Lower leg skin (tissue), 3 donors: ENCODE results near the gene ATP2B2.

ENCODE experiments used
- POLR2A ChIP-seq, 2 donors: fragments of 450-650 bp; IDR thresholded peaks; one replicate each; pipeline ENCODE4 v1.6.1; 2016 to 2017; ENCODE audit warnings: antibody characterized with exemption in 2 of 2, mild to moderate bottlenecking in 1 of 2, moderate library complexity in 1 of 2
- TF ChIP-seq, protein P1 (sequence below), 3 donors: fragments of 450-650 bp; IDR thresholded peaks; one replicate each; pipeline ENCODE4 v1.5.1; 2016; ENCODE audit warnings: antibody characterized with exemption in 3 of 3, mild to moderate bottlenecking in 3 of 3, moderate library complexity in 2 of 3

DNA sequence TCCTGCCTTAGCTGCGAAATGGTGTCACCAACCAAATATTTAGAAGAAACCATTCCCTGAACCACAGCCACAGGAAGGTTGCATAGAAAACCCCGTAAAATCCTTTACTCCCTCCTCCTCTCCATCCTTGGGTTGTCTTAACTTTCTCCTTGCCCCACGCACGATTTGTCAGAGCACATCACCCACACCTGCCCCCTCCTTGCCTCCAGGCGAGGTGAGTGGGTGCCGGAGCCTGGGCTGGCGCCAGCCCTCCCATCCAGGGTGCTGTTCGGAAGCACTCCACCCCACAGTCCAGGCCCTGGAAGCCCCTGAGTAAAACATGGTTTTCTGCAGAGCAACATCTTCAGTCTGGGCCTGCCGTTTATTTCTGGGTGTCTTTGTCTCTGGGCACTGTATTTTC is 216.3 kb downstream of the ATP2B2 start:
- TF ChIP-seq, protein P1, sequence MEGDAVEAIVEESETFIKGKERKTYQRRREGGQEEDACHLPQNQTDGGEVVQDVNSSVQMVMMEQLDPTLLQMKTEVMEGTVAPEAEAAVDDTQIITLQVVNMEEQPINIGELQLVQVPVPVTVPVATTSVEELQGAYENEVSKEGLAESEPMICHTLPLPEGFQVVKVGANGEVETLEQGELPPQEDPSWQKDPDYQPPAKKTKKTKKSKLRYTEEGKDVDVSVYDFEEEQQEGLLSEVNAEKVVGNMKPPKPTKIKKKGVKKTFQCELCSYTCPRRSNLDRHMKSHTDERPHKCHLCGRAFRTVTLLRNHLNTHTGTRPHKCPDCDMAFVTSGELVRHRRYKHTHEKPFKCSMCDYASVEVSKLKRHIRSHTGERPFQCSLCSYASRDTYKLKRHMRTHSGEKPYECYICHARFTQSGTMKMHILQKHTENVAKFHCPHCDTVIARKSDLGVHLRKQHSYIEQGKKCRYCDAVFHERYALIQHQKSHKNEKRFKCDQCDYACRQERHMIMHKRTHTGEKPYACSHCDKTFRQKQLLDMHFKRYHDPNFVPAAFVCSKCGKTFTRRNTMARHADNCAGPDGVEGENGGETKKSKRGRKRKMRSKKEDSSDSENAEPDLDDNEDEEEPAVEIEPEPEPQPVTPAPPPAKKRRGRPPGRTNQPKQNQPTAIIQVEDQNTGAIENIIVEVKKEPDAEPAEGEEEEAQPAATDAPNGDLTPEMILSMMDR (IDR thresholded peaks at IDR 0.05) = no peak
- TF ChIP-seq POLR2A (IDR thresholded peaks at IDR 0.05) = no peak
